Natural killer cell (primary cell): ENCODE data around the gene MYO1G. TPM values are rescaled to one million over a fixed set of nuclear protein-coding genes. Genes with fewer than 3 reads are reported as not detected.

Experiments
- ATAC-seq, 3 donors: fragments of 150-1000 bp in 2 of 3; fragments of 200-7000 bp in 1 of 3; cut with Tn5 transposase; 1 replicate in 1 of 3; 2 replicates in 2 of 3; pipeline ENCODE4 v1.10.0; 2021; ENCODE audit warnings: mild to moderate bottlenecking in 2 of 3, moderate library complexity in 2 of 3
- DNase-seq, 2 donors: peaks; one replicate each; pipeline versions ENCODE4 v3.0.0 to v3.0.0-alpha.2; 2013 to 2021; ENCODE audit warnings: mixed read lengths in 1 of 2
- H3K27ac ChIP-seq: one replicate; pipeline ENCODE4 v1.5.1; 2013; ENCODE audit warnings: mild to moderate bottlenecking, low read length
- H3K27me3 ChIP-seq: one replicate; pipeline ENCODE4 v1.6.1; 2013; ENCODE audit warnings: low read length; ENCODE audit not compliant: control insufficient read depth, insufficient read depth
- H3K36me3 ChIP-seq: one replicate; pipeline ENCODE4 v1.6.1; 2013; ENCODE audit warnings: low read length; ENCODE audit not compliant: control insufficient read depth, insufficient read depth
- H3K4me1 ChIP-seq: one replicate; pipeline ENCODE4 v1.6.1; 2013; ENCODE audit warnings: low read length; ENCODE audit not compliant: control insufficient read depth, insufficient read depth
- H3K4me3 ChIP-seq: one replicate; pipeline ENCODE4 v1.5.1; 2013; ENCODE audit warnings: low read length
- H3K9me3 ChIP-seq: one replicate; pipeline ENCODE4 v1.6.1; 2013; ENCODE audit warnings: low read length; ENCODE audit not compliant: control insufficient read depth, insufficient read depth
- H3K27ac Mint-ChIP-seq, 2 donors: one replicate each; pipeline ENCODE4 v1.8.0; 2022; ENCODE audit warnings: mild to moderate bottlenecking in 2 of 2, mixed read lengths in 2 of 2, moderate library complexity in 1 of 2
- H3K27me3 Mint-ChIP-seq, 2 donors: one replicate each; pipeline ENCODE4 v1.8.0; 2022; ENCODE audit warnings: low read depth in 2 of 2, mixed read lengths in 2 of 2
- H3K36me3 Mint-ChIP-seq: one replicate; pipeline ENCODE4 v1.8.0; 2022; ENCODE audit warnings: mixed read lengths
- H3K4me1 Mint-ChIP-seq, 2 donors: one replicate each; pipeline ENCODE4 v1.8.0; 2022; ENCODE audit warnings: mixed read lengths in 2 of 2
- H3K4me3 Mint-ChIP-seq: one replicate; pipeline ENCODE4 v1.8.0; 2022; ENCODE audit warnings: mild to moderate bottlenecking, moderate library complexity, mixed read lengths
- H3K9me3 Mint-ChIP-seq, 2 donors: one replicate each; pipeline ENCODE4 v1.8.0; 2022; ENCODE audit warnings: mixed read lengths in 2 of 2
- CTCF ChIP-seq: fragments of 200-600 bp; IDR thresholded peaks from one replicate; pipeline ENCODE4 v1.8.0; 2022; ENCODE audit warnings: antibody characterized with exemption
- WGBS: methylation state at CpG from one replicate; pipeline ENCODE4 v1.1.7; 2013; ENCODE audit warnings: missing lambda C conversion rate; ENCODE audit not compliant: insufficient coverage; 5-methylcytosine and 5-hydroxymethylcytosine counted together
- intact Hi-C: fragments of 100-400 bp; cut with micrococcal nuclease; formaldehyde crosslinking; loops from one replicate; pipeline ENCODE4 v1.14.2; 2022
- total RNA-seq, 4 donors: library from RNA; stranded (reverse); fragments of 120-200 nt in 1 of 4; gene quantifications; one replicate each; pipeline versions ENCODE4 v1.2.3 to v1.2.4, GENCODE V29; 2013 to 2022

The MYO1G gene
- total RNA-seq, 3 donors from 2014 or later (not counting 1 experiment from before 2014, with no cell fraction given), result 371 to 470 (median 429) TPM

- no peaks in the 10 kb centered on the region for H3K9me3 Mint-ChIP-seq
- Histone ChIP-seq H3K4me3 (peak within 1 kb of the TSS; percentile 55), H3K27ac (peak within 1 kb of the TSS; percentile 63), H3K9me3 (no peaks in the 10 kb centered on the region), H3K4me1 (peaks cover 16% of the 10 kb centered on the region), H3K27me3 (no peaks in the 10 kb centered on the region), H3K36me3 (no peaks in the 10 kb centered on the region)
- H3K36me3 Mint-ChIP-seq, result no peaks in the 10 kb centered on the region
- TF ChIP-seq CTCF, result no peak
- H3K4me3 Mint-ChIP-seq, result peak within 1 kb of the TSS; percentile 98
- ATAC-seq (no peak), DNase-seq (peak in 1 of 2 donors; percentile 49)
- H3K27me3 Mint-ChIP-seq, result no peaks in the 10 kb centered on the region
- peaks cover 23 to 31% of the 10 kb centered on the region in 2 donors for H3K4me1 Mint-ChIP-seq
- under 1% methylated on average over 66 of the region's 77 CpGs for WGBS
- peak within 1 kb of the TSS; percentile 91 to 95 for H3K27ac Mint-ChIP-seq
- intact Hi-C loops, result loop anchor here (2.0 kb wide), 2 partner anchors 22 to 26 kb away; partner anchors contain the start of gene MYO1G
These were observed 21.5 kb upstream of the MYO1G start, which contains the start of gene CCM2 for GRCh38 chr7:45000093-45001032. CCM2 (plus strand) TSS chr7:45000201; CDS start chr7:45000334, 133 bp downstream.

GRCh38 chr7:44999245-45000092 lies 20.7 kb upstream of the MYO1G start:
- peak overlapping the region; percentile 98 for H3K4me3 Mint-ChIP-seq
- DNase-seq, result peak; percentile 90 to 99
- TF ChIP-seq CTCF, result no peak
- Histone ChIP-seq H3K27me3 (no peaks in the 10 kb centered on the region), H3K4me1 (peaks cover 16% of the 10 kb centered on the region), H3K27ac (peak overlapping the region; percentile 63), H3K36me3 (no peaks in the 10 kb centered on the region), H3K4me3 (peak overlapping the region; percentile 54), H3K9me3 (no peaks in the 10 kb centered on the region)
- peaks cover 27 to 38% of the 10 kb centered on the region in 2 donors for H3K4me1 Mint-ChIP-seq
- peak; percentile 88 to 96 (median 89) for ATAC-seq
- no peaks in the 10 kb centered on the region for H3K9me3 Mint-ChIP-seq
- intact Hi-C loops, result loop anchor here (1.0 to 2.0 kb wide), 3 partner anchors 13 to 27 kb away; partner anchors contain the start of gene MYO1G
- no peaks in the 10 kb centered on the region for H3K27me3 Mint-ChIP-seq
- H3K36me3 Mint-ChIP-seq, result no peaks in the 10 kb centered on the region
- peak overlapping the region; percentile 91 to 95 for H3K27ac Mint-ChIP-seq
- WGBS, result under 1% methylated on average over 60 of the region's 66 CpGs

GRCh38 chr7:44998153-44998871 lies 19.5 kb upstream of the MYO1G start:
- no peaks in the 10 kb centered on the region for H3K36me3 ChIP-seq
- TF ChIP-seq CTCF, result no peak
- no peaks in the 10 kb centered on the region for H3K27me3 ChIP-seq
- 95% methylated on average over 4 of the region's 4 CpGs for whole genome bisulfite sequencing
- Mint-ChIP-seq H3K9me3 (no peaks in the 10 kb centered on the region), H3K4me1 (peaks cover 28 to 35% of the 10 kb centered on the region in 2 donors), H3K27ac (peak overlapping the region; percentile 91 to 95), H3K4me3 (peak overlapping the region; percentile 98), H3K36me3 (no peaks in the 10 kb centered on the region), H3K27me3 (no peaks in the 10 kb centered on the region)
- H3K4me1 ChIP-seq, result peaks cover 16% of the 10 kb centered on the region
- no peak for DNase-seq
- H3K4me3 ChIP-seq, result no peak overlapping the region
- H3K27ac ChIP-seq, result peak overlapping the region; percentile 63
- no peak for ATAC-seq
- intact Hi-C loops, result no loop called here
- H3K9me3 ChIP-seq, result no peaks in the 10 kb centered on the region
